K562 (cell line): ENCODE results near the gene KCNC3. TPM values are rescaled to one million over a fixed set of nuclear protein-coding genes. Genes with fewer than 3 reads are reported as not detected.

Experiments used
- ATF3 ChIP-seq, 2 experiments: fragments of 450-650 bp in 1 of 2; sonication (generic) in 1 of 2; formaldehyde crosslinking in 1 of 2; IDR thresholded peaks in 1 of 2; conservative IDR thresholded peaks in 1 of 2; 2 replicates each; pipeline versions ENCODE4 v1.6.1 to v1.8.1; 2016 to 2023; ENCODE audit warnings: mild to moderate bottlenecking in 2 of 2, moderate library complexity in 2 of 2, inconsistent platforms in 1 of 2, missing genetic modification reagents in 1 of 2
- ETV5 ChIP-seq: sonication (generic); formaldehyde crosslinking; IDR thresholded peaks from 2 replicates; pipeline ENCODE4 v1.4.0; 2020; ENCODE audit warnings: low read depth, mild to moderate bottlenecking, missing genetic modification reagents
- GATA2 ChIP-seq: sonication (generic); formaldehyde crosslinking; IDR thresholded peaks from 2 replicates; pipeline ENCODE4 v1.4.0; 2020; ENCODE audit warnings: mild to moderate bottlenecking, missing genetic modification reagents
- HOXB6 ChIP-seq: fragments of 250-450 bp; sonication (Bioruptor Pico); IDR thresholded peaks from 2 replicates; pipeline ENCODE4 v1.5.1; 2022; ENCODE audit warnings: mild to moderate bottlenecking, borderline replicate concordance
- MTF1 ChIP-seq: fragments of 250-450 bp; sonication (Bioruptor Pico); IDR thresholded peaks from 2 replicates; pipeline ENCODE4 v1.9.0; 2021; ENCODE audit warnings: moderate library complexity, mild to moderate bottlenecking, inconsistent platforms, borderline replicate concordance
- NFYB ChIP-seq: IDR thresholded peaks from 2 replicates; pipeline ENCODE4 v1.6.1; 2011; ENCODE audit warnings: mild to moderate bottlenecking, moderate library complexity; ENCODE audit not compliant: insufficient read length; ENCODE audit errors: extremely low read depth
- POLR2B ChIP-seq: fragments of 450-650 bp; IDR thresholded peaks from 2 replicates; pipeline ENCODE4 v1.6.1; 2018; ENCODE audit warnings: low read depth; ENCODE audit not compliant: partially characterized antibody
- POLR2H ChIP-seq: IDR thresholded peaks from 2 replicates; pipeline ENCODE4 v1.6.1; 2016; ENCODE audit warnings: missing genetic modification characterization, low read depth, mild to moderate bottlenecking, control low read depth, missing compliant biosample characterization, moderate library complexity
- SMAD3 ChIP-seq: fragments of 450-650 bp; formaldehyde crosslinking; conservative IDR thresholded peaks from 2 replicates; pipeline ENCODE4 v1.4.0; 2020; ENCODE audit warnings: mild to moderate bottlenecking
- SREBF1 ChIP-seq: fragments of 150-350 bp; IDR thresholded peaks from 2 replicates; pipeline ENCODE4 v1.6.1; 2014; ENCODE audit warnings: antibody characterized with exemption, low read depth, low read length, borderline replicate concordance
- THAP7 ChIP-seq: fragments of 250-450 bp; sonication (Bioruptor Pico); IDR thresholded peaks from 2 replicates; pipeline ENCODE4 v1.5.0; 2021
- ZBTB17 ChIP-seq: fragments of 450-650 bp; formaldehyde crosslinking; IDR thresholded peaks from 2 replicates; pipeline ENCODE4 v1.4.0; 2020; ENCODE audit warnings: mild to moderate bottlenecking
- ZNF133 ChIP-seq: fragments of 250-450 bp; sonication (Bioruptor Pico); IDR thresholded peaks from 2 replicates; pipeline ENCODE4 v1.4.0; 2020; ENCODE audit warnings: mild to moderate bottlenecking
- ZNF134 ChIP-seq: fragments of 250-450 bp; sonication (Bioruptor Pico); conservative IDR thresholded peaks from 2 replicates; pipeline ENCODE4 v1.4.0; 2020
- ZNF197 ChIP-seq: fragments of 200-800 bp; sonication (Bioruptor generic); IDR thresholded peaks from 2 replicates; pipeline ENCODE4 v1.6.1; 2016; ENCODE audit warnings: low read depth, missing genetic modification characterization, missing compliant biosample characterization
- ZNF212 ChIP-seq: fragments of 450-650 bp; formaldehyde crosslinking; IDR thresholded peaks from 2 replicates; pipeline ENCODE4 v1.4.0; 2020; ENCODE audit warnings: mild to moderate bottlenecking
- ZNF239 ChIP-seq: fragments of 250-450 bp; sonication (Bioruptor Pico); IDR thresholded peaks from 2 replicates; pipeline ENCODE4 v1.4.0; 2020; ENCODE audit warnings: mild to moderate bottlenecking
- ZNF407 ChIP-seq: fragments of 450-650 bp; IDR thresholded peaks from 2 replicates; pipeline ENCODE4 v1.6.1; 2016; ENCODE audit warnings: low read depth
- ZNF436 ChIP-seq: fragments of 250-450, 450-650 bp; sonication (Bioruptor Pico); formaldehyde crosslinking; IDR thresholded peaks from 2 replicates; pipeline ENCODE4 v1.7.0; 2020; ENCODE audit warnings: mild to moderate bottlenecking
- polyA plus RNA-seq, 8 experiments: library from polyadenylated mRNA; depleted of rRNA in 4 of 8; stranded (reverse) in 5 of 8; unstranded in 3 of 8; fragments of >200 nt; fragmentation: Nextera tagmentation in 2 of 8; fragmentation: Illumina TruSeq in 1 of 8; extraction: Ambion mirVana in 2 of 8; extraction: Trizol in 1 of 8; gene quantifications; 2 replicates each; pipeline versions ENCODE4 v1.2.1 to v1.2.3, GENCODE V29; 2011 to 2014; ENCODE audit warnings: inconsistent platforms in 1 of 8, missing spikeins in 1 of 8
- total RNA-seq, 7 experiments: library from RNA; depleted of rRNA in 6 of 7; stranded (reverse); fragments of >200 nt in 6 of 7; fragmentation: Illumina TruSeq in 2 of 7; extraction: Trizol in 2 of 7; gene quantifications; 2 replicates each; pipeline versions ENCODE4 v1.2.1 to v1.2.3, GENCODE V29; 2011 to 2021; ENCODE audit warnings: low replicate concordance in 1 of 7

KCNC3 gene
- total and polyA plus RNA-seq, 9 of the 15 experiments (the other 6 are each of a cell fraction or from before 2014, with no cell fraction given) = 0.03 to 26.2 (median 2.0) TPM

- TF ChIP-seq SMAD3 (CRISPR knock-in tag) (no peak), POLR2H (tag) (peak; percentile 79), POLR2B (peak; percentile 88), HOXB6 (CRISPR knock-in tag) (no peak), ZNF407 (no peak), ZNF239 (CRISPR knock-in tag) (no peak), ZNF133 (CRISPR knock-in tag) (no peak), ZNF212 (CRISPR knock-in tag) (0 out of 2 replicates have a peak, but pooled peaks have one; percentile 48), THAP7 (CRISPR knock-in tag) (no peak), ZNF134 (CRISPR knock-in tag) (no peak), SREBF1 (no peak), ZNF436 (CRISPR knock-in tag) (no peak), GATA2 (CRISPR knock-in tag) (no peak), ETV5 (CRISPR knock-in tag) (no peak), NFYB (no peak), ATF3 (IDR thresholded peaks at IDR 0.05) (no peak), ATF3 (CRISPR knock-in tag; conservative IDR thresholded peaks at IDR 0.05) (no peak), ZBTB17 (no peak), ZNF197 (CRISPR knock-in tag) (no peak), MTF1 (CRISPR knock-in tag) (no peak)
Observed at GRCh38 chr19:50329146-50329925, at the start of gene KCNC3 (continued).
